Cardiac septum (tissue), 1 donor: ENCODE measurements around the gene PPP2R1B. TPM values are rescaled to one million over a fixed set of nuclear protein-coding genes. Genes with fewer than 3 reads are reported as not detected.
"Not testable (repeated sequence)": the region's sequence is repeated elsewhere in the genome, so short reads cannot be mapped to it uniquely, and the experiment has no call there.

ENCODE experiments used
- DNase-seq: peaks from one replicate; pipeline ENCODE4 v3.0.0-alpha.2; 2020; ENCODE audit warnings: low spot score
- intact Hi-C: fragments of 100-400 bp; cut with DNase I; formaldehyde crosslinking; loops from one replicate; pipeline ENCODE4 v1.14.0; 2022
- total RNA-seq: library from RNA; stranded (reverse); fragmentation: NEBNext Ultra II Directional; extraction: Animal tissue kit (Norgen Biotek cat#: 25700); gene quantifications from one replicate; pipeline ENCODE4 v1.2.1, GENCODE V29; 2021
- donor health status: DM: no; HTN: no; CAD: no.

The PPP2R1B gene
- total RNA-seq, 1 donor from 2014 or later = 12.9 TPM

- DNase-seq = no peak
- intact Hi-C loops = loop anchor here (5.0 kb wide), 1 partner anchor 36 kb away; no protein-coding TSS in a partner anchor
These were observed 19.8 kb upstream of the PPP2R1B start for GRCh38 chr11:111785886-111786412.

- DNase-seq = no peak
- intact Hi-C loops = loop anchor here (5.0 kb wide), 1 partner anchor 37 kb away; no protein-coding TSS in a partner anchor
These were observed 18.9 kb upstream of the PPP2R1B start for GRCh38 chr11:111785076-111785475.

DNA sequence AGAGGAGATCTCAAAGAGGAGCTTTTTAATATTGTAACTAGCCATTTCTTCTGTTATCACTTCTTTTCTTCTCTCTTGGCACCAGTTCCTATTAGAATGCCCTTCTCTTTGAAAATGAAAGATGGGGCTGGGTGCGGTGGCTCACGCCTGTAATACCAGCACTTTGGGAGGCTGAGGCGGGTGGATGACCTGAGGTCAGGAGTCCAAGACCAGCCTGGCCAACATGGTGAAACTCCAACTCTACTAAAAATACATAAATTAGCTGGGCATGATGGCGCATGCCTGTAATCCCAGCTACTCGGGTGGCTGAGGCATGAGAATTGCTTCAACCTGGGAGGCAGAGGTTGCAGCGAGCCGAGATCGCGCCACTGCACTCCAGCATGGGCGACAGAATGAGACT, 18.1 kb upstream of the PPP2R1B start:
- DNase-seq, intact Hi-C loops: not testable (repeated sequence)

- intact Hi-C loops = no loop called here
- DNase-seq = no peak
These were observed 16.0 kb upstream of the PPP2R1B start for GRCh38 chr11:111782109-111782741.

- intact Hi-C loops = loop anchor here (5.0 to 10.0 kb wide), 3 partner anchors 63 to 324 kb away; no protein-coding TSS in a partner anchor
- no peak for DNase-seq
These were observed 12.9 kb upstream of the PPP2R1B start for GRCh38 chr11:111779118-111779517.

GRCh38 chr11:111778047-111778558, 11.9 kb upstream of the PPP2R1B start:
- no peak for DNase-seq
- intact Hi-C loops = loop anchor here (5.0 to 10.0 kb wide), 3 partner anchors 64 to 323 kb away; no protein-coding TSS in a partner anchor

GRCh38 chr11:111777094-111778046, 11.2 kb upstream of the PPP2R1B start:
- no peak for DNase-seq
- intact Hi-C loops = loop anchor here (2.0 to 10.0 kb wide), 4 partner anchors 65 to 323 kb away; no protein-coding TSS in a partner anchor

- no peak for DNase-seq
- intact Hi-C loops = loop anchor here (2.0 to 10.0 kb wide), 4 partner anchors 66 to 322 kb away; no protein-coding TSS in a partner anchor
These were observed 10.4 kb upstream of the PPP2R1B start for GRCh38 chr11:111776398-111777093.

DNA sequence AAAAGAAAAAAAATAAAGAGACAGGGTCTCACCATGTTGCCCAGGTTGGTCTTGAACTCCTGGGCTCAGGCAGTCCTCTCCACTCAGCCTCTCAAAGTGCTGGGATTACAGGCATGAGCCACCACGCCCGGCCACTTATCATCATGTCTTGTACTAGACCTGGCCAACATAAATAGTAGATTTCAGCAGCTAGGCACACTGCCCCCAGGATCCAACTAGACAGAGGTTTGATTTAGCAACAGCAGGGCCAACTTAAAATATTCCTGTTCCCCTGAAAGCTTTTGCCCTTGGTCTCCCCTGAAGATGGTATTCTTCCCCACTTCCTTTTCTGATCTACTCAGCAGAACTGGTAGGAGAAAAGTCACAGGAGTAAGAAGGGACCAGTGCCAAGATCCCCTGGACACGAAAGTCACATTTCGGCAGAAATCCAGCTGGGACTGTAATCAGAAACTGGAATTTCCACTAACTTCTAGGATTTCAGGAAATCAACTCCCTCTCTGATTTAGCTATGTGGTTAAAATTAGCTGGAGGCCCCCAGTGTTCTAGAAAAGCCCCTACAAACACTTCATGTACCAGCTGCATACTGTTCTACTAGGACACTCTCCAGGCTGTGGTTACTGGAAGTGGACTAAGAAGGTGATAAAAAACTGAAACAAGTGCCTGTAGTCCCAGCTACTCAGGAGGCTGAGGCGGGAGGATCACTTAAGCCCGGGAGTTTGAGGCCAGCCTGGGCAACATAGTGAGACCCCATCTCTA, 8.9 kb upstream of the PPP2R1B start:
- intact Hi-C loops = loop anchor here (5.0 to 10.0 kb wide), 3 partner anchors 67 to 320 kb away; no protein-coding TSS in a partner anchor
- no peak for DNase-seq

DNA sequence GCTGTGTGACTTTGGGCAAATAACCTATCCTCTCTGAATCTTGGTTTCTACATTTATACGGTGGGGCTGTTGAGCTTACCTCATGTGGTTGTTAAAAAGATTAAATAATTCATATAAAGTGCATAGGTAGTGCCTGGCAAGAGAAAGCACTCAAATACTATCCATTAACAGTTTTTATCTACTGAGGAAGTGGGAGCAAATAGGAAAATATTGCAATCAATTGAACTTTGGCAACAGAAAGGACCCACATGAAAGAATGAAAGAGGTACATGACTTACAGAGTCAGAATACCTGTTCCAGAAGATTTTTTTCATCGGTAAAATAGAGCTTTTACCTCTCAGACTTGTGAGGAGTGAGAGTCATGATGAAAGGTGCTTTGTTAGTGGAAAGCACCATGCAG, 6.3 kb upstream of the PPP2R1B start:
- intact Hi-C loops = loop anchor here (10.0 kb wide), 1 partner anchor 318 kb away; no protein-coding TSS in a partner anchor
- no peak for DNase-seq

- intact Hi-C loops = loop anchor here (10.0 kb wide), 1 partner anchor 316 kb away; no protein-coding TSS in a partner anchor
These were observed 5.0 kb upstream of the PPP2R1B start for GRCh38 chr11:111771205-111771604.

GRCh38 chr11:111770581-111771134, 4.5 kb upstream of the PPP2R1B start:
- DNase-seq = no peak
- intact Hi-C loops = loop anchor here (10.0 kb wide), 1 partner anchor 316 kb away; no protein-coding TSS in a partner anchor

More at GRCh38 chr11:111771205-111771604, 5.0 kb upstream of the PPP2R1B start:
- not testable (repeated sequence) for DNase-seq

GRCh38 chr11:111766834-111767142, 599 bp upstream of the PPP2R1B start:
- intact Hi-C loops = loop anchor here (2.0 to 5.0 kb wide), 2 partner anchors 34 to 164 kb away; partner anchors contain the start of gene SIK2

GRCh38 chr11:111765320-111765983, 737 bp downstream of the PPP2R1B start:
- intact Hi-C loops = loop anchor here (5.0 kb wide), 1 partner anchor 33 kb away; no protein-coding TSS in a partner anchor
- no peak for DNase-seq

More at GRCh38 chr11:111766834-111767142, 599 bp upstream of the PPP2R1B start:
- DNase-seq = no peak

GRCh38 chr11:111764621-111765020, 1.6 kb downstream of the PPP2R1B start:
- intact Hi-C loops = loop anchor here (5.0 kb wide), 1 partner anchor 32 kb away; no protein-coding TSS in a partner anchor
- DNase-seq = no peak

GRCh38 chr11:111762981-111763643, 3.1 kb downstream of the PPP2R1B start:
- DNase-seq = no peak
- intact Hi-C loops = no loop called here

- intact Hi-C loops = no loop called here
- no peak for DNase-seq
These were observed 3.7 kb downstream of the PPP2R1B start for GRCh38 chr11:111762526-111762925.
